GM18909 (cell line): Measurements from ENCODE around the gene MSLN.
"Not testable (repeated sequence)": the region's sequence is repeated elsewhere in the genome, so short reads cannot be mapped to it uniquely, and the experiment has no call there.

Experiments used
- ATAC-seq: cut with Tn5 transposase; IDR thresholded peaks from one replicate; pipeline ENCODE4 v1.9.1; 2021; ENCODE audit warnings: mild to moderate bottlenecking; ENCODE audit not compliant: unreplicated experiment, poor library complexity

Gene MSLN

GRCh38 chr16:734208-734980 is 26.1 kb upstream of the MSLN start:
- ATAC-seq: no peak

GRCh38 chr16:734981-735881 is 25.3 kb upstream of the MSLN start:
- ATAC-seq: no peak

- ATAC-seq: no peak
These were observed 24.5 kb upstream of the MSLN start for GRCh38 chr16:735982-736453.

GRCh38 chr16:736936-737481 is 23.5 kb upstream of the MSLN start:
- no peak for ATAC-seq

- no peak for ATAC-seq
These were observed 20.7 kb upstream of the MSLN start for GRCh38 chr16:739560-740458.

- ATAC-seq: peak; percentile 22
These were observed 20.1 kb upstream of the MSLN start for GRCh38 chr16:740459-740763.

- ATAC-seq: peak; percentile 77
These were observed 19.6 kb upstream of the MSLN start, which contains the start of gene CIAO3 for GRCh38 chr16:740764-741505. Gene CIAO3 (minus strand): TSS chr16:740997. CDS start chr16:740985, 12 bp downstream.

- ATAC-seq: no peak
These were observed 18.4 kb upstream of the MSLN start for GRCh38 chr16:741986-742629.

GRCh38 chr16:742894-743293 is 17.6 kb upstream of the MSLN start:
- not testable (repeated sequence) for ATAC-seq

GRCh38 chr16:743794-744500 is 16.6 kb upstream of the MSLN start:
- ATAC-seq: no peak

GRCh38 chr16:745739-746138 is 14.8 kb upstream of the MSLN start:
- no peak for ATAC-seq

- ATAC-seq: no peak
These were observed 13.9 kb upstream of the MSLN start for GRCh38 chr16:746637-747036.

GRCh38 chr16:747978-748746 is 12.4 kb upstream of the MSLN start:
- no peak for ATAC-seq

GRCh38 chr16:749010-749409 is 11.5 kb upstream of the MSLN start:
- no peak for ATAC-seq

- no peak for ATAC-seq
These were observed 10.0 kb upstream of the MSLN start for GRCh38 chr16:750485-750884.

GRCh38 chr16:751152-752006 is 9.2 kb upstream of the MSLN start:
- no peak for ATAC-seq

GRCh38 chr16:752007-752312 is 8.6 kb upstream of the MSLN start:
- ATAC-seq: no peak
